ENCODE results near the gene DIPK1B. TPM values are rescaled to one million over a fixed set of nuclear protein-coding genes. Genes with fewer than 3 reads are reported as not detected.

Gene DIPK1B
- total and polyA plus RNA-seq, 11 donors: 14.4 to 46.3 (median 19.8) TPM

DNA sequence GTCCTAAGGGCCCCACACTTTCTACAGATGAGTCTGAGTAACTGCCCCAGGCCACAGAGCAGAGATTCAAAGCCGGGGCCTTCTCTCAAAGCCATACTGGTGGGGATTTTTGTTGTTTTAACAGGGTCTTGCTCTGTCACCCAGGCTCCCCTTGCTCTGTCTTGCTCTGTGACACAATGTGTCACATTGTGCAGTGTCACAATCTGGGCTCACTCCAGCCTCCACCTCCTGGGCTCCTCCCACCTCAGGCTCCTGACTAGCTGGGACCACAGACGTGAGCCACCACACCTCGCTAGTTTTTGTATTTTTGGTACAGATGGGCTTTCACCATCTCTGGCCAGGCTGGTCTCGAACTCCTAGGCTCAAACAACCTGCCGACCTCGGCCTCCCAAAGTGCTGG lies 33.7 kb upstream of the DIPK1B start:
- peak overlapping the region in 3 of 12 donors; percentile 38 to 84 (median 51) for H3K27ac ChIP-seq
- 73 to 81% (median 78%) methylated on average over 6 of the region's 6 CpGs for WGBS, 4 donors
- ATAC-seq (peak in 1 of 4 donors; percentile 17), DNase-seq (peak in 1 of 5 donors; percentile 43)
- no peak overlapping the region for H3K4me3 ChIP-seq
- TF ChIP-seq, protein P1, sequence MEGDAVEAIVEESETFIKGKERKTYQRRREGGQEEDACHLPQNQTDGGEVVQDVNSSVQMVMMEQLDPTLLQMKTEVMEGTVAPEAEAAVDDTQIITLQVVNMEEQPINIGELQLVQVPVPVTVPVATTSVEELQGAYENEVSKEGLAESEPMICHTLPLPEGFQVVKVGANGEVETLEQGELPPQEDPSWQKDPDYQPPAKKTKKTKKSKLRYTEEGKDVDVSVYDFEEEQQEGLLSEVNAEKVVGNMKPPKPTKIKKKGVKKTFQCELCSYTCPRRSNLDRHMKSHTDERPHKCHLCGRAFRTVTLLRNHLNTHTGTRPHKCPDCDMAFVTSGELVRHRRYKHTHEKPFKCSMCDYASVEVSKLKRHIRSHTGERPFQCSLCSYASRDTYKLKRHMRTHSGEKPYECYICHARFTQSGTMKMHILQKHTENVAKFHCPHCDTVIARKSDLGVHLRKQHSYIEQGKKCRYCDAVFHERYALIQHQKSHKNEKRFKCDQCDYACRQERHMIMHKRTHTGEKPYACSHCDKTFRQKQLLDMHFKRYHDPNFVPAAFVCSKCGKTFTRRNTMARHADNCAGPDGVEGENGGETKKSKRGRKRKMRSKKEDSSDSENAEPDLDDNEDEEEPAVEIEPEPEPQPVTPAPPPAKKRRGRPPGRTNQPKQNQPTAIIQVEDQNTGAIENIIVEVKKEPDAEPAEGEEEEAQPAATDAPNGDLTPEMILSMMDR (IDR thresholded peaks at IDR 0.05): no peak
- TF ChIP-seq POLR2A (IDR thresholded peaks at IDR 0.05): no peak
- H3K9me3 ChIP-seq: no peaks in the 10 kb centered on the region
- H3K36me3 ChIP-seq: peaks cover 0 to 33% (median 16%) of the 10 kb centered on the region in 9 donors
- H3K4me1 ChIP-seq: peaks cover 0 to 43% (median 21%) of the 10 kb centered on the region in 12 donors
- H3K27me3 ChIP-seq: no peaks in the 10 kb centered on the region
- intact Hi-C loops (cut with DNase I): loop anchor here in 1 of 10 donors (5.0 kb wide), 1 partner anchor 34 kb away; the partner anchor contains the start of gene DIPK1B

DNA sequence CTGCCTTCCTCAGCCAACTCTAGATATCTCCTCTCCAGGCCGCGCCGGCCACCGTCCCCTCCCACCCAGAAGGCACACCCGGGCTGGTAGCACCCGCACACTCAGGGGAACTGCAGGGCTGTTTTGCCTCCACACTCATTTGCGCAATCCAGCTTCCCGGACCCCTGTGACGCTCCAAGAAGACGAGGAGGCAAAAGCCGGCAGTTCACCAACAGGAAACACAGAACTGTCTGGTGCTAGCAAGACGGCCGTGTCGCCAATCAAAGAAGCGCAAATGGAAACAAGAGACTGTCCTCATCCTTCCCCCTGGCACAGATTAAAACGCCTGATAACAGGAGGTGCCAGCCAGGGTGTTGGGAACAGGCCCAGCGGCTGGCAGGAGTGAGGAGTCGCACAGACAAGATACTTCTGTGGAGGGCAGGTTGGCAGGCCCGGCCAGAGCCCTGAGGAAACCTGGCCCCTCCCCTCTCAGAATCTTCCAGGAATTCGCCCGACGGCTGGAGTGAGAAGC lies 32.9 kb upstream of the DIPK1B start:
- no peak for TF ChIP-seq POLR2A (IDR thresholded peaks at IDR 0.05)
- TF ChIP-seq, protein P1 (IDR thresholded peaks at IDR 0.05): no peak
- H3K9me3 ChIP-seq: no peaks in the 10 kb centered on the region
- H3K36me3 ChIP-seq: peaks cover 0 to 28% (median 10%) of the 10 kb centered on the region in 9 donors
- H3K27ac ChIP-seq: peak overlapping the region in 7 of 12 donors; percentile 5 to 84 (median 35)
- intact Hi-C loops (cut with DNase I): loop anchor here in 1 of 10 donors (5.0 kb wide), 1 partner anchor 33 kb away; the partner anchor contains the start of gene DIPK1B
- no peak overlapping the region for H3K4me3 ChIP-seq
- H3K27me3 ChIP-seq: no peaks in the 10 kb centered on the region
- peaks cover 0 to 52% (median 25%) of the 10 kb centered on the region in 12 donors for H3K4me1 ChIP-seq
- DNase-seq (peak in 2 of 5 donors; percentile 72 to 73), ATAC-seq (peak; percentile 12 to 20 (median 16))
- 42 to 54% (median 51%) methylated on average over 21 to 22 of the region's 22 CpGs for WGBS, 4 donors

DNA sequence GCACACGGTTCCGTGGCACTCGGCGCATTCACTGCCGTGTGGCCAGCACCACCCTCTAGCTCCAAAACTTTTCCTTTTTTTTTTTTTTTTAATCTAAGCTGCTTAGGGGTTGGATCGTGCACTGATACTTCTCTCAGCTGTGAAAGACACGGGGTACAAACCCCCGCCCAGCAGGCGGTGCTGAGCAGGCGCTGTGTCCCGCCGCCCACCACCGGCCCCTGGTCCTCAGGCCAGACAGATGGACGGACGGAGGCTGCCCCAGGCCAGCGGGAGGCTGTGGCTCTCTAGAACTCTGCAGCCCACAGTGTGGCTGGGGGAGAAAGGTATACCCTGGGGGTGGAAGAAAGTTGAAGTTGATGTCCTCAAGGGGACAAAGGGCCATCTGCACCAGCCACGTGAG lies 31.3 kb upstream of the DIPK1B start:
- WGBS, 4 donors: 93 to 95% (median 95%) methylated on average over 17 of the region's 17 CpGs

More for the DNA sequence above, 31.3 kb upstream of the DIPK1B start:
- no peak for ATAC-seq
- DNase-seq: no peak
- Histone ChIP-seq H3K36me3 (peaks cover 0 to 18% (median 10%) of the 10 kb centered on the region in 9 donors), H3K9me3 (no peaks in the 10 kb centered on the region), H3K27me3 (no peaks in the 10 kb centered on the region), H3K4me1 (peaks cover 9 to 60% (median 40%) of the 10 kb centered on the region in 12 donors), H3K27ac (no peak overlapping the region), H3K4me3 (no peak overlapping the region)
- intact Hi-C loops (cut with DNase I): no loop called here
- TF ChIP-seq POLR2A (IDR thresholded peaks at IDR 0.05): no peak
- TF ChIP-seq, protein P1 (IDR thresholded peaks at IDR 0.05): no peak
